ENCODE measurements around the gene TRMT1. TPM values are rescaled to one million over a fixed set of nuclear protein-coding genes. Genes with fewer than 3 reads are reported as not detected.

Gene TRMT1
- total RNA-seq, 1 experiment from 2014 or later, result 91.8 TPM

GRCh38 chr19:13077240-13077639 is 39.3 kb downstream of the TRMT1 start:
- no peak overlapping the region for H3K4me2 ChIP-seq (ENCODE audit: low read length)
- no peaks in the 10 kb centered on the region for H3K9me3 ChIP-seq (ENCODE audit: low read length)
- ChIA-PET POLR2A (ENCODE audit: unreplicated experiment) (no interaction called here), CTCF (no interaction called here)
- H3K9ac ChIP-seq (ENCODE audit: low read length), result no peak overlapping the region
- no peaks in the 10 kb centered on the region for H3F3A ChIP-seq (ENCODE audit: low read length, unreplicated experiment)
- no peak overlapping the region for H3K27ac ChIP-seq (ENCODE audit: low read length)
- H4K20me1 ChIP-seq (ENCODE audit: low read length), result no peaks in the 10 kb centered on the region
- no peaks in the 10 kb centered on the region for H3K9me2 ChIP-seq (replicated peaks; ENCODE audit: low read length)
- TF ChIP-seq EZH2phosphoT487 (IDR thresholded peaks at IDR 0.05; ENCODE audit: borderline replicate concordance, low read length) (no peak), CTCF (conservative IDR thresholded peaks at IDR 0.05; ENCODE audit: low read depth, low read length) (no peak), EZH2 (IDR thresholded peaks at IDR 0.05; ENCODE audit: low read length, unreplicated experiment) (no peak)
- H3K79me2 ChIP-seq (ENCODE audit: low read length), result no peaks in the 10 kb centered on the region
- DNase-seq (no peak), ATAC-seq (no peak)
- H3K27me3 ChIP-seq (ENCODE audit: low read length), result no peaks in the 10 kb centered on the region
- BruUV-seq (replicated peaks), result no TSS peak
- peaks cover 29% of the 10 kb centered on the region; the same call in 1 of the 2 replicates for H3K36me3 ChIP-seq (ENCODE audit: low read depth, low read length)
- intact Hi-C loops (cut with micrococcal nuclease), result no loop called here
- H3K4me1 ChIP-seq (ENCODE audit: insufficient read depth, low read length), result peaks cover 6% of the 10 kb centered on the region
- H2AFZ ChIP-seq (ENCODE audit: low read length), result no peak overlapping the region
- H3K4me3 ChIP-seq (ENCODE audit: low read length), result no peak overlapping the region

- no peaks in the 10 kb centered on the region for H3K27me3 ChIP-seq (ENCODE audit: low read length)
- DNase-seq (no peak), ATAC-seq (no peak)
- H3K79me2 ChIP-seq (ENCODE audit: low read length), result no peaks in the 10 kb centered on the region
- no peak overlapping the region for H2AFZ ChIP-seq (ENCODE audit: low read length)
- no peak overlapping the region for H3K9ac ChIP-seq (ENCODE audit: low read length)
- H3K4me3 ChIP-seq (ENCODE audit: low read length), result no peak overlapping the region
- no TSS peak for BruUV-seq (replicated peaks)
- no peak overlapping the region for H3K4me2 ChIP-seq (ENCODE audit: low read length)
- peaks cover 26% of the 10 kb centered on the region; the same call in 1 of the 2 replicates for H3K36me3 ChIP-seq (ENCODE audit: low read depth, low read length)
- POLR2A ChIA-PET (ENCODE audit: unreplicated experiment), result no interaction called here
- H3K27ac ChIP-seq (ENCODE audit: low read length), result no peak overlapping the region
- no peaks in the 10 kb centered on the region for H3K9me2 ChIP-seq (replicated peaks; ENCODE audit: low read length)
- H4K20me1 ChIP-seq (ENCODE audit: low read length), result no peaks in the 10 kb centered on the region
- CTCF ChIA-PET, result no interaction called here
- TF ChIP-seq EZH2phosphoT487 (IDR thresholded peaks at IDR 0.05; ENCODE audit: borderline replicate concordance, low read length) (no peak), EZH2 (IDR thresholded peaks at IDR 0.05; ENCODE audit: low read length, unreplicated experiment) (no peak), CTCF (conservative IDR thresholded peaks at IDR 0.05; ENCODE audit: low read depth, low read length) (no peak)
- intact Hi-C loops (cut with micrococcal nuclease), result no loop called here
- H3K4me1 ChIP-seq (ENCODE audit: insufficient read depth, low read length), result peaks cover 6% of the 10 kb centered on the region
- no peaks in the 10 kb centered on the region for H3K9me3 ChIP-seq (ENCODE audit: low read length)
- H3F3A ChIP-seq (ENCODE audit: low read length, unreplicated experiment), result no peaks in the 10 kb centered on the region
Observed at GRCh38 chr19:13076787-13077186, 39.8 kb downstream of the TRMT1 start.

DNA sequence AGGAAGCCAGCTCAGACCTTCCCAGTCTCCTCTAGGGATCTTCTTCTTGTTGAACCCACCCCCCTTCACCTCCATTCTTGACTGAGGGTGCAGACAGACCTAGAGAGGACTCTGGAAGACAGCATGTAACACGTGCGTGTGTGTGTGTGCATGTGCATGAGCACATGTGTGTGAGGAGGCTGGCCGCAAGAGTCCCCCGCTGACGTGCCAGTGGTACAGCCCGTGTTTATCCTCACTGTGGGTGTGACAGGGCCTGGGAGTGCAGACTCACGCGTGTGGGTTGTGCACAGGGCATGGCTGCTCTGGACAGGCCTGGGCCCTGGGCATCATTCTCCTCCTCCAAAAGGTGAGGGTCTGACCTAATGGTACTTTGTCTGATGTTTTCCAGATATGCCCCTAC is 40.2 kb downstream of the TRMT1 start:
- H3K9ac ChIP-seq (ENCODE audit: low read length), result no peak overlapping the region
- H3K27me3 ChIP-seq (ENCODE audit: low read length), result no peaks in the 10 kb centered on the region
- POLR2A ChIA-PET (ENCODE audit: unreplicated experiment), result interaction anchor here (0.5 kb wide), 1 partner anchor 109 kb away, joined by 10 read pairs; no protein-coding TSS in a partner anchor
- ATAC-seq (no peak), DNase-seq (no peak)
- no peaks in the 10 kb centered on the region for H3K79me2 ChIP-seq (ENCODE audit: low read length)
- H3K4me2 ChIP-seq (ENCODE audit: low read length), result no peak overlapping the region
- H3K4me3 ChIP-seq (ENCODE audit: low read length), result no peak overlapping the region
- peaks cover 22% of the 10 kb centered on the region; the same call in 1 of the 2 replicates for H3K36me3 ChIP-seq (ENCODE audit: low read depth, low read length)
- BruUV-seq (replicated peaks), result TSS peak; percentile 5
- CTCF ChIA-PET, result no interaction called here
- no peak for TF ChIP-seq EZH2 (IDR thresholded peaks at IDR 0.05; ENCODE audit: low read length, unreplicated experiment)
- no peak for TF ChIP-seq EZH2phosphoT487 (IDR thresholded peaks at IDR 0.05; ENCODE audit: borderline replicate concordance, low read length)
- no peak for TF ChIP-seq CTCF (conservative IDR thresholded peaks at IDR 0.05; ENCODE audit: low read depth, low read length)
- intact Hi-C loops (cut with micrococcal nuclease), result no loop called here
- no peaks in the 10 kb centered on the region for H3K9me2 ChIP-seq (replicated peaks; ENCODE audit: low read length)
- no peaks in the 10 kb centered on the region for H4K20me1 ChIP-seq (ENCODE audit: low read length)
- no peak overlapping the region for H3K27ac ChIP-seq (ENCODE audit: low read length)
- peaks cover 6% of the 10 kb centered on the region for H3K4me1 ChIP-seq (ENCODE audit: insufficient read depth, low read length)
- H3K9me3 ChIP-seq (ENCODE audit: low read length), result no peaks in the 10 kb centered on the region
- no peak overlapping the region for H2AFZ ChIP-seq (ENCODE audit: low read length)
- no peaks in the 10 kb centered on the region for H3F3A ChIP-seq (ENCODE audit: low read length, unreplicated experiment)

All from PC-3 (cell line).